Mesodermal cell (in vitro differentiated cells): Measurements from ENCODE around the gene KCNT1.

Experiments used
- H3K27ac ChIP-seq: 2 replicates; pipeline ENCODE4 v1.7.0; 2013; ENCODE audit warnings: mild to moderate bottlenecking, low read depth, low read length, moderate library complexity; ENCODE audit not compliant: severe bottlenecking
- H3K36me3 ChIP-seq: 2 replicates; pipeline ENCODE4 v1.7.1; 2013; ENCODE audit warnings: mild to moderate bottlenecking, low read length, moderate library complexity; ENCODE audit not compliant: control insufficient read depth, insufficient read depth
- H3K4me1 ChIP-seq: one replicate; pipeline ENCODE4 v1.7.1; 2013; ENCODE audit warnings: mild to moderate bottlenecking, low read length; ENCODE audit not compliant: insufficient read depth, control insufficient read depth, poor library complexity, severe bottlenecking
- H3K4me3 ChIP-seq: 2 replicates; pipeline ENCODE4 v1.7.0; 2013; ENCODE audit warnings: low read length, control low read depth, mild to moderate bottlenecking; ENCODE audit not compliant: insufficient read depth, poor library complexity, severe bottlenecking; ENCODE audit errors: extremely low read depth
- H3K9me3 ChIP-seq: 2 replicates; pipeline ENCODE4 v1.7.1; 2013; ENCODE audit warnings: mild to moderate bottlenecking, low read length, moderate library complexity; ENCODE audit not compliant: control insufficient read depth
- WGBS, 2 experiments: methylation state at CpG; one replicate each; pipeline ENCODE4 v1.1.5; 2013; ENCODE audit warnings: missing lambda C conversion rate in 2 of 2; ENCODE audit not compliant: insufficient coverage in 2 of 2; 5-methylcytosine and 5-hydroxymethylcytosine counted together

KCNT1 gene

GRCh38 chr9:135802876-135803419 is 101.0 kb downstream of the KCNT1 start:
- H3K27ac ChIP-seq = no peak overlapping the region
- H3K4me1 ChIP-seq = peaks cover 16% of the 10 kb centered on the region
- H3K36me3 ChIP-seq = no peaks in the 10 kb centered on the region
- H3K9me3 ChIP-seq = no peaks in the 10 kb centered on the region
- 77 to 79% methylated on average over 15 to 17 of the region's 18 CpGs for WGBS, 2 experiments
- H3K4me3 ChIP-seq = no peak overlapping the region

- H3K4me3 ChIP-seq = no peak overlapping the region
- no peaks in the 10 kb centered on the region for H3K36me3 ChIP-seq
- H3K4me1 ChIP-seq = peaks cover 16% of the 10 kb centered on the region
- WGBS, 2 experiments = 94 to 95% methylated on average over 4 to 5 of the region's 10 CpGs
- no peak overlapping the region for H3K27ac ChIP-seq
- H3K9me3 ChIP-seq = no peaks in the 10 kb centered on the region
These were observed 101.5 kb downstream of the KCNT1 start for GRCh38 chr9:135803441-135803840.

- peaks cover 16% of the 10 kb centered on the region for H3K4me1 ChIP-seq
- no peak overlapping the region for H3K4me3 ChIP-seq
- 94% methylated on average over 15 to 20 of the region's 24 CpGs for WGBS, 2 experiments
- no peaks in the 10 kb centered on the region for H3K9me3 ChIP-seq
- H3K36me3 ChIP-seq = peaks cover 11% of the 10 kb centered on the region
- H3K27ac ChIP-seq = no peak overlapping the region
These were observed 102.8 kb downstream of the KCNT1 start for GRCh38 chr9:135804581-135805421.

GRCh38 chr9:135805422-135806022 is 103.5 kb downstream of the KCNT1 start:
- no peak overlapping the region for H3K4me3 ChIP-seq
- WGBS, 2 experiments = 90 to 97% methylated on average over 11 to 20 of the region's 22 CpGs
- no peak overlapping the region for H3K27ac ChIP-seq
- H3K4me1 ChIP-seq = peaks cover 16% of the 10 kb centered on the region
- H3K9me3 ChIP-seq = no peaks in the 10 kb centered on the region
- peaks cover 18% of the 10 kb centered on the region for H3K36me3 ChIP-seq

GRCh38 chr9:135809166-135809565 is 107.2 kb downstream of the KCNT1 start:
- H3K27ac ChIP-seq = no peak overlapping the region
- H3K4me1 ChIP-seq = peaks cover 9% of the 10 kb centered on the region
- no peaks in the 10 kb centered on the region for H3K9me3 ChIP-seq
- H3K4me3 ChIP-seq = no peak overlapping the region
- 88 to 99% methylated on average over 8 to 9 of the region's 10 CpGs for WGBS, 2 experiments
- peaks cover 54% of the 10 kb centered on the region for H3K36me3 ChIP-seq

GRCh38 chr9:135810806-135811575 is 109.0 kb downstream of the KCNT1 start:
- 96 to 98% methylated on average over 16 to 21 of the region's 23 CpGs for WGBS, 2 experiments
- Histone ChIP-seq H3K27ac (no peak overlapping the region), H3K4me3 (no peak overlapping the region), H3K36me3 (peaks cover 73% of the 10 kb centered on the region), H3K9me3 (no peaks in the 10 kb centered on the region), H3K4me1 (no peaks in the 10 kb centered on the region)

GRCh38 chr9:135811801-135812200 is 109.8 kb downstream of the KCNT1 start:
- Histone ChIP-seq H3K9me3 (no peaks in the 10 kb centered on the region), H3K36me3 (peaks cover 81% of the 10 kb centered on the region), H3K27ac (no peak overlapping the region), H3K4me1 (no peaks in the 10 kb centered on the region), H3K4me3 (no peak overlapping the region)
- 93 to 97% methylated on average over 9 to 10 of the region's 11 CpGs for WGBS, 2 experiments

- Histone ChIP-seq H3K4me3 (no peak overlapping the region), H3K27ac (no peak overlapping the region), H3K4me1 (no peaks in the 10 kb centered on the region), H3K36me3 (peaks cover 92% of the 10 kb centered on the region), H3K9me3 (no peaks in the 10 kb centered on the region)
- WGBS, 2 experiments = 100% methylated on average over 5 to 6 of the region's 13 CpGs
These were observed 111.0 kb downstream of the KCNT1 start for GRCh38 chr9:135812961-135813360.

- H3K36me3 ChIP-seq = peaks cover 99% of the 10 kb centered on the region
These were observed 111.8 kb downstream of the KCNT1 start for GRCh38 chr9:135813671-135814290.

GRCh38 chr9:135814421-135815095 is 112.6 kb downstream of the KCNT1 start:
- 96 to 98% methylated on average over 7 to 8 of the region's 12 CpGs for WGBS, 2 experiments
- Histone ChIP-seq H3K4me1 (no peaks in the 10 kb centered on the region), H3K36me3 (peaks cover 96% of the 10 kb centered on the region), H3K4me3 (no peak overlapping the region), H3K9me3 (no peaks in the 10 kb centered on the region), H3K27ac (no peak overlapping the region)

More at GRCh38 chr9:135813671-135814290, 111.8 kb downstream of the KCNT1 start:
- H3K9me3 ChIP-seq = no peaks in the 10 kb centered on the region
- H3K4me3 ChIP-seq = no peak overlapping the region
- no peak overlapping the region for H3K27ac ChIP-seq
- WGBS, 2 experiments = 95 to 97% methylated on average over 11 to 12 of the region's 14 CpGs
- H3K4me1 ChIP-seq = no peaks in the 10 kb centered on the region
